HG03457 (cell line): Measurements from ENCODE around the gene CYP46A1.

Experiments used
- ATAC-seq: cut with Tn5 transposase; IDR thresholded peaks from one replicate; pipeline ENCODE4 v1.9.1; 2021; ENCODE audit warnings: moderate number of reproducible peaks; ENCODE audit not compliant: unreplicated experiment

Gene CYP46A1

DNA sequence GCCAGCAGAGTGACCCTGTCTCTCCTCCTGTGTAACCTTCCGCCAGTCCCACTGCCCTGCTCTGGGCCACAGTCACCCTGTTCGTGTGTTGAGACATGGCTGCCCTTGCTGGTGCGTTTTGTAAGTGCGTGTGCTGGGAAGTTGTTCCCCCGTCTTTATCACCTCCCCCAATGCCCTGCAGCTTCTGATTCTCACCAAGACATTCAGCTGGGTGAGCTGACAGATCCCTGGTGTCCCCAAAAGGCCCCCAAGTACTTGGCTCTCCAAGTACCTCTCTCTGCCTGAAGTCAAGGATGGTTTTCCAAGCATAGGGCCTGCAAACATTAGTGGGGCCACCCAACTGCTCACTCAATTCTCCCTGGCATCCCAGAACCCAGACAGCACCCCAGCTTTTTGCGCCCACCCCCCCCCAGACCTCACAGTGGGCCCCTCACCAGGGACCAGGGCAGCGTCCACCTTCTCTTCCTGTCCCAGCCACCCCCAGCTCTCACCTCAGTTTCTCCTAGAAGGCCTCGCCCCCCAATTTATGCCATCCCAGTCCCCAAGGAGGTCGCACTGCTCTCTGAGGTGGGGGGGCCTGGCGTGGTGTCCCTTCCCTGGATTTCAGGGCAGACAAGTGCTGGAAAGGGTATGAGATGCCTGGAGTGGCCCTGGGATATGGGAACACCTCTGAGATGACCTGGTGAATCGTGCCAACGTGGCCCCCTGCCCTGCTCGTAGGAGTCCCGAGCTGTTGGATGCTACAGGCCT lies 57.3 kb downstream of the CYP46A1 start:
- ATAC-seq: no peak

- no peak for ATAC-seq
Observed at GRCh38 chr14:99742074-99742473, 58.0 kb downstream of the CYP46A1 start.

GRCh38 chr14:99742509-99743487 lies 58.7 kb downstream of the CYP46A1 start:
- ATAC-seq: no peak

DNA sequence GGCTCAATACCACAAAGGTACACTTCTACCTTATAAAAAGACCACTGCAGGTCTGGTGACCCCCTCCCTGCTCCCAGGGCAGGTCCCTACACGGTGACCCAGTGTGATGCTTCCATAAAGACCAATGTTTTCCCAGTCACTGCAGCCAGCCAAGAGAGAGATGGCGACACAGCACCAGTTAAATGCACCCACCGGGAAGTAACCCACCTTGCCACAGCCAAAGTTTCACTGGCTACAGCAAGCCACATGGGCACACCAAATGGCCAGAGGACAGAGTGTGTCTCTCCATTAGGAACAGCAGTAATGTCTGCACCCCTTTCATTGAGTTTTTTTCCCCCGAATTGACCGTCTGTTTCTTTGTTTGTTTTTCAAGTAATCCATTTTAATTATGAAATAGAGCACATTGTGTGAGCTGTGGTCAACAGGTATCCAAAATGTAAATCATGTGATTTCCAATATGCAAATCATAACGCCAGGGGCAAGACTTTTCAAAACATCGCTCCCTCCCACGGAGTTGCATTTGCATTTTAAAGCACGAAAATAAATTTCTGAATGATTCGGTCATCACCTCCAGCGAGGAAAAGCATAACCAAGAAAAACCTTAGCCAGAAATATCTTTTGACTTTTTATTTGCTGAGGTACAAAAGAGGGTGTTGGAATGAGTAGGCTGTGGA lies 60.2 kb downstream of the CYP46A1 start:
- ATAC-seq: no peak

DNA sequence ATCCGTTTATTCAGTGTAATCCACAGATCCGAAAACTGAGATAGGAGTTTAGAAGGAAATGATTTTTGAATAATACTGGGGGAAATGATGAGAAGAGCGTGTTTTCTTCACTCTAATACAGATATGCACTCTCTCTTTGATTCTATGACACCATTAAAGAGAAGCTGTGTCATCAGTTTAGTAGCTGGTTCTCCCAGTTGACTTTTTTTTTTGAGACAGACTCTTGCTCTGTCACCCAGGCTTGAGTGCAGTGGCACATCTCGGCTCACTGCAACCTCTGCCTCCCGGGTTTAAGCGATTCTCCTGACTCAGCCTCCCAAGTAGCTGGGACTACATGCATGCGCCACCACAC lies 60.8 kb downstream of the CYP46A1 start:
- ATAC-seq: no peak

DNA sequence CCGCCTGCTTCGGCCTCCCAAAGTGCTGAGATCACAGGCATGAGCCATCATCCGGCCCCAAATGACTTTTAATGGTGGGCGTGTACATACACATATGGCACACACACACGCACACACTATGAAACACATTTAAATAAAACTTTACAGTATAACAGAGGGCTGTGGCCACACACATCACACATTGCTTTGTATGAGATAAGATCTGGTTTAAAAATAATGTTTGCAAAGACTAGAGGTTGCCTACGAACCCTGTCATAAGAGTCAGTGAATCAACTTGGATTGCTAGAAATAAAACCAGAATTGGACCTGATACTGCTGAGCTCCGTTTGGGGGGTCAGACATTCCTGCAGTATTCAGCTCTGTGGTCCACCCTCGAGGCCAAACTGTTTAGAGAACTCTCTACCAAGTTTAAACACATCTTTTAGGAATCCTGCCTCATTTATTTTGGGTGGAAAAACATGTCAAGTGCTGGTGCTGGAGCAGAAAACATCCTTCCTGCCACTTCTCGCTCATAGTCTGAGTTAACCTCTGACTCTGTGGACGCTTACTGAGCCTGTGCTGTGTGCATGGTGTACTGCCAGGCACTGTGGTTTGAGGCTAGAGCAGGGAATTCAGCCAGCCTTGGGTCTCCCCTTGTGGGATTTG lies 61.3 kb downstream of the CYP46A1 start:
- ATAC-seq: no peak

GRCh38 chr14:99747167-99747566 lies 63.1 kb downstream of the CYP46A1 start:
- no peak for ATAC-seq

GRCh38 chr14:99747582-99748330 lies 63.7 kb downstream of the CYP46A1 start:
- no peak for ATAC-seq

DNA sequence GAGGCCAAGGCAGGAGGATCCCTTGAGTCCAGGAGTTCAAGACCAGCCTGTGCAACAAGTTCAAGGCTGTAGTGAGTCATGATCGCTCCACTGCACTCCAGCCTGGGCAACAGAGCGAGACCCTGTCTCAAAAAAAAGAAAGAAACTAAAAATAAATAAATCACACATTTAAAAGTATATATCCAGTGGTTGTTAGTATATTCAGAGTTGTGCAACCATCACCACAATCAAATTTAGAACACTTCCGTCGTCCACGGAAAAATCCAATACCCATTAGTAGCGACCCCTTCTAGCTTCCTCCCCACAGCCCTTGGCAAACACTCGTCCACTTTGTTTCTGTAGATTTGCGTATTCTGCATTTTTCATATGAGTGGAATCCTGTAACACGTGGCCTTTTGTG lies 64.4 kb downstream of the CYP46A1 start:
- ATAC-seq: no peak

DNA sequence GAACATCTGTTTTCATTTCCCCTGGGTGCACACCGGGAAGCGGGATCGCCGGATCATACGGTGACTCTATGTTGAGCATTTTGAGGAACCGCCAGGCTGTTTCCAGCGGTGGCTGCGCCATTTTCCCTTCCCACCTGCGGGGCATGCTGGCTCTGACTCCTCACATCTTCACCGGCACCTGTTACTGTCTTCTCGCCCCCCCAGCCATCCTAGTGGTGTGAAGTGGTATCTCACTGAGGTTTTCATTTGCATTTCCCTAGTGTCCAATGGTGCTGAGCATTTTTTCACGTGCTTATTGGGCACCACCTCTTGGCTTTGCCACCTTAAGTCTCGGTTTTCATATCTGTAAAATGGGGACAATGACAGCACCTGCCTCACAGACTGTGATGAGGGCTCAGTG lies 65.0 kb downstream of the CYP46A1 start:
- no peak for ATAC-seq

GRCh38 chr14:99749763-99750715 lies 65.9 kb downstream of the CYP46A1 start:
- no peak for ATAC-seq

- ATAC-seq: no peak
Observed at GRCh38 chr14:99750746-99751450, 66.8 kb downstream of the CYP46A1 start.

- no peak for ATAC-seq
Observed at GRCh38 chr14:99751539-99752485, 67.7 kb downstream of the CYP46A1 start.

GRCh38 chr14:99752486-99753121 lies 68.5 kb downstream of the CYP46A1 start:
- ATAC-seq: no peak

GRCh38 chr14:99753225-99754140 lies 69.4 kb downstream of the CYP46A1 start:
- no peak for ATAC-seq
